Stimulated activated CD8-positive, alpha-beta memory T cell treated with anti-CD3 and anti-CD28 coated beads, Interleukin-12 subunit alpha, Interleukin-12 subunit beta, amount 100 ng/mL, for 24 hours (primary cell): ENCODE results near the gene ADAMTS2.

Experiments
- DNase-seq: peaks from one replicate; pipeline ENCODE4 v3.0.0-alpha.2; 2020; ENCODE audit errors: extremely low read depth

Gene ADAMTS2

DNA sequence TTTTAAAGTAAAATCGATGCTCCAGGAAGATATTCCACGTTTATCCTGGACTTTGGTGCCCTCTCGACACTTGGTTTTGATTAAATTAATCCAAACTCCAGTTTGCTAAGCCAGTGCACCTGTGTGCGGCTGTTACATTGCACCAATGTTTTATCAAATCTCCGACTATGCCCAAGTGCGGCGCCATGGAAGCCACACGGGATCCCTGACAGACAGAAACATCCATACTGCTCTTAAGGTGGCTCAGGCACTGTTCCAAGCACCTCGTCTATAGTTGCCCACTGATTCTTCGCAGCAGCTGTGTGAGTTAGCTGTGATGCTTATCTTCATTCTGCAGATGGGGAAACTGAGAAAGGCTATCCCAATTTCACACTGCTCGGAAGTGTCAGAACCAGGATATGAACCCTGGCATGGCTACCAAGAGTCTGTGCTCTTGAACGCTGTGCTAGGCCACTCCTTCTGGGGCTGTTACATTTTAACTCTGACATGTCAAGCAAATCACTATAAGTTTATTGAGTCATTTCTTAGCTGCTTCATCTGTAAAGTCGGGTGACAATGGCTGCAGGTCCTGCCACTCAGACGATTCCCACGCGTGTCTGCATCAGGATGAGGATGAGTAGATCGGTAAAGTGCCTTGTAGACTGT, 113.0 kb downstream of the ADAMTS2 start:
- DNase-seq: no peak

DNA sequence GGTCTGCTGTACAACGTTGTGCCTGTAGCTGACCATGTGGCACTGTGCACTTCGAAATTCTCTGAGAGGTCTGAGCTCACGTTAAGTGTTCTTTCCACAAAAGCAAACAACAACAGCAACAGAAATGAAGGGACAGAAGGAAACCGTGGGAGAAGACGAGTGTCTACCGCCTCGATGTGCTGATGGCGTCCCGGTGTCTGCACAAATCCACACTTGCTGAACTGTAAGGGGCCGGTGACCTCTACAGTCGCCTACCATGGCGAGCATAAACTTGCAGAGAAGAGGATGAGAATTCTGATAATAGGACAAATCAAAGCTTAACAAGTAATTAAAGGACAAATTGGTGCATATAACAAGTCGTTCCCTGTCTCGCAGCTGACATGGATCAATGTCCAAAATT, 114.0 kb downstream of the ADAMTS2 start:
- no peak for DNase-seq

DNA sequence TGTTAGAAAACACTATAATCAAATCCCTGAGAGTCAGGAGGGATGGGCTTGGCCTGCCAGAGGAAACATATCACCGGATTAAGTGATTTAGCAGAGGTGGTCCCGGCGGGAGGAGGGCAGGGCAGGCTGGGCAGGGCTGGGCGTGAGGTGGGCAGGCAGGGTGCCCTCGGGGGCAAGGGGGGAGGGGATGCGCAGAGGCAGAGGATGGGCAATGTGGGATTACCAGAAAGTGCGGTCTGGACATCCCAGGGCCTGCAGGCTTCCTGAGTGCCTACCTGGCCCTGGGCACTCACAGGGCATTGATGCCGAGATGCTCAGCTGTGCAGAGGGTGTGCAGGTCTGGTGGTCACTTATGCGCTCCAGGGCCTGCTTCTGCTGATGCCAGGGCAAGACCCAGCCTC, 115.2 kb downstream of the ADAMTS2 start:
- DNase-seq: no peak

DNA sequence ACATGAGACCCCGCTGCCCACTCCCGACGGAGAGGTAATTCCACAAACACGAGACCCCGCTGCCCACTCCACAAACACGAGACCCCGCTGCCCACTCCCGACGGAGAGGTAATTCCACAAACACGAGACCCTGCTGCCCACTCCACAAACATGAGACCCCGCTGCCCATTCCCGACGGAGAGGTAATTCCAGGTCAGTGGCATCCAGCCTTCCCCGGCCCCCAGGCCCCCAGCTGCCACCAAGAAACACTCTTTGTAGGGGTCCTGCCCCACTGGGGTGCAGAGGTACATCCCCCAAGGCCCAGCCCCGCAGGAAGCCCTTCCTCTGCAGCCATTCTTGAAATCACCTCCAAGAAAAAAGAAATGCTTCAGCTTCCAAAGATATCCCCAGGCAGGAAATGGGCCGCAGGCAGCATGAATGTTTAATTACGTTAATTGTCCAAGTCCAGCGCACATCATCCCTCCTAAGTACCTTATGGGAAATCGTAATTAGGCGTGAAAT, 115.9 kb downstream of the ADAMTS2 start:
- DNase-seq: no peak

DNA sequence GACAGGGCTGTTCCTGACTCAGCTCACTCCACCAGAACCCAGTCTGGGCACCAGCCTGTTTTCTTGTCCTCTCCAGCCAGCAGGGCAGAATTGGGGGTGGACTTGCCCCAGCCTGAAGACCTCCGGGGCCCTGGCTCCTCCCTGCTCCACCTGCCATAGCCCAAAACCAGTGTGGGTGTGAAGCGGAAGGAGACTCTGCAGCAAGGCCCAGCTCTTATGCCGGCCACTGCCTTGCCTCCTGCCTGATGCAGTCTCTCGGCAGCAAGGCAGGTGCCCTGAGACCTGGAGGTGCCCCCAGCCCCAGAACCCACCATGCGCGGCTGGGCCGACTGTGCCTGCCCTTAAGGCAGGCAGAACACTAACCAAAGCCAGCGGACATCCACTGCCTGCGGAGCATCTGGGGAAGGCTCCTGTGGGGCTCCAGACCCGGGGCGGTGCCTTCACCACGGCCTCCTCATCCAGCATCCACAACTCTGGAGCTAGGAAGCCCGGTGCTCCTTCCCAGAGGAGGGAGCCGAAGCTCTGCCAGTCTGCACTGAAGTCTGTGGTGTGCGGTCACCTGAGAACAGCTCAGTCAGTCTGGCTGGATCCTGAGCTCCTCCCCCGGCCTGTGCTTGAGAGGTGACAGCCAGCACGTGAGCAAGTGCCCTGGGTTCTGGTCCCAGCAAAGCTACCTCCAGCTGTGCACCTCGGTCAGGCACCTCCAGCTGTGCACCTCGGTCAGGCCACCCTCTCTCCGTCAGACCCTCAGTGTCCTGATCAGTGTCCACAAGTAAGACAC, 116.7 kb downstream of the ADAMTS2 start:
- no peak for DNase-seq

DNA sequence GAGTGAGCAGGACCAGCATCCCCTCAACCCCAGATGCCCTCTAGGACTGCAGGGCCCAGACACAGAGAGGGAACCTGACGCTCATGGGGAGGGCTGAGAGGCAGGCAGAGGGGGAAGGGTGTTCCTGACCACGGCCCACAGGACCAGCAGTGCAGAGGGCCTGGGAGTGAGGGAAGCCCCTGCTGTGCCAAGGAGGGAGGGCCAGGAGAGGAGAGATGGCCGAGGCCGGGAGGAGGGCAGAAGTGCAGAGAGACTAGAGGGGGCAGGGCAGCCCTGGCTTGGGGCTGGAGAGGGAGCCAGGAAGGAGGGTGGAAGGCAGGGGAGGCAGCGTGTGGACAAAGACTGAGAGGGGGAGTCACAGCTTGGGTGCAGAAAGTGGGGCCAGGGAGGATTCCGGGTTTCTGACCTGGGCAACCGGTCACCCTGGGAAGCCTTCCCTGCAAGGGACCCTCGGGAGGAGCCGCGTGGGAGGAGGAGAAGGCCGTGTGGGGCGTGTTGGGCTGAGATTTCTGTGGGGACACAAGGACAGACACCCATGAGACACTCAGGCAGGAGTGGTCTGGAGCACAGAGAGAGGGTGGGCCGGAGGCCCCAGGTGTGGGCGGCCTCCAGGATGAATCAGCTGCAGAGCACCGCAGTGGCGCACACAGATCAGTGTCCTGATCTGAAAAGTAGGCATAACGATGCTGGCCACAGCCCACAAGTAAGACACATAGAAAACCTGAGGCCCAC, 117.5 kb downstream of the ADAMTS2 start:
- DNase-seq: no peak

DNA sequence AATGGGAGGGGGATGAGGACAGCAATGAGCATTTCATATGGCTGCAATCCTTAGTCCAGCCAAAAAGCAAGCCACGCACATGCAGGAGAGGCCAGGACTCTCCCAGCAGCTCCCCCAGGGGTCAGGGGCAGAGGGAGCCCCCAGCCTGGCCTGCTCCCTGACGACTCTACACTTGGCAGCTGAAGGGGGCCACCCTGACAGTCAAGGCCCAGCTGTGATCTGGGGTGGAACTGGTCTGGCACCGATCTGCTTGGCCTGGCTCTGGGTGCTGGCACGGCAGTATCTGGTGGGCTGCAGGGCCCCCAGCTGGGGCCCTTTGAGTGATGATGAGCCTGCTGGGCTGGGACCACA, 118.1 kb downstream of the ADAMTS2 start:
- no peak for DNase-seq

DNA sequence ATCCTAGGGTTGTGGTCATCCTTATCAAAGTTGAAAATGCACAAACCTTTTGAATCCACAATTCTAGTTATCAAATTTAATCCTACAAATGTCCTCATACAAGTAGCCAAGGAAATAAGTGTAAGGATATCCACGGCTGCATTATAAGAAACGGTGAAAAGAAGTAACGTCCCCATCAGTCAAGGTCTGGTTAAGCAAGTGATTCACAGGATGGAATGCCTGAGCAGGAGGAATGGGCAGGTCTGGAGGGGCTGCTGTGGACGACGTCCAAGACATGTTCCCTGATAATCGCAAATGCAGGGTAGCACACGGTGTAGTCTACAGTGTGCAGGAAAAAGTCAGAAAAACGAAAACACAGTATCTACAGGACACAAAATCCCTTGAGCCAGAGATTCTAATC, 118.6 kb downstream of the ADAMTS2 start:
- DNase-seq: no peak

DNA sequence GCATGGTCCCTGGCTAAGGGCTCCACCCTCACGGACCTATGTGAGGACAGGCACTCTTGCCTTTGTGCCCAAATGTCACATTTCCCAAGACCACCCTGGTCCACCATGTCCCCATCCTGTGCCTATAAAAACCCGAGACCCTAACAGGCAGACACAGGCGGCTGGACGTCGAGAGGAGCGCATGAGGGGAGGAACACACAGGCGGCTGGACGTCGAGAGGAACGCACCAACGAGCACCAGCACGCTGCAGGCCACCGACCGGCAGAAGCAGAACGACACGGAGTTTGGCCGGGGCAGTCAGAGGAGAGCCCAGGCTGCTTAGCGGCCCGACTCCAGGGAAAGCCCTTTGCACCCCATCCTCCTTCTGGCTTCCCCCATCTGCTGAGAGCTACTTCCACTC, 119.9 kb downstream of the ADAMTS2 start:
- DNase-seq: no peak

DNA sequence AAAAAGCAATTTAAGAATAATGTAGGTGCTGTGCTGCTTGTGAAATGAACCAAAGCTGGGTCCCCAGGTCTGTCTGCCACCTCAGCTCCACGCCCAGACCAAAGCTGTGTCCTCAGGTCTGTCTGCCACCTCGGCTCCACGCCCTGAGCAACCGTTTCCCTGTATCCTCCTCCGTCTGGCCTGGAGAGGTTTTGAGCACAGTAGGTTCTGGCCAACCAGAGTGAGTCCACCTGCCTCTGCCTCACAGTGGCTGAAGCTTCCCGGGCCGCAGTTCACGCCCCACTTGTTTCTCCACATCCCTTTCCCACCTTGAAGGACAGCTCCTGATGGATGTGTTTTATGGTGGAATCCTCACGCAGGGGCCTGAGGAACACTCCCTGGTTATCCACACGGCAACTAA, 120.5 kb downstream of the ADAMTS2 start:
- no peak for DNase-seq

DNA sequence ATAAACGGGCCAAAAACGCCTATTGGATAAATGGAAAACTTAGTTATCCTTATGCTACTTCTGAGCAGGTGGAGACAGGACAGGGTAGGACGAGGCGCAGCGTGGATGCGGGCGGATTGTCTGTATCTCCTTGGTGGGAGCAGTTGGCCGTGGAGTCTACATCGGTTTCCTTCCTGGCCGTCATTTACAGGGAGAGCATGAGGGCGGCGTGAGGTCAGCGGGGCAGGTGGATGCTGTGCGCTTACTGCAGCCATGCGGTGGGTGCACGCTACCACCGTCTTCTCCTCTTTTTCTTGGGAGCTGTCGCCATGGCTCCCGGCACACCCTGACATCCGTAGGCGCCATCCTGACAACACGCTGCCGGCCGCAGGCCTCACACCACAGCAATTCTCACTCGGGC, 121.3 kb downstream of the ADAMTS2 start:
- DNase-seq: no peak

DNA sequence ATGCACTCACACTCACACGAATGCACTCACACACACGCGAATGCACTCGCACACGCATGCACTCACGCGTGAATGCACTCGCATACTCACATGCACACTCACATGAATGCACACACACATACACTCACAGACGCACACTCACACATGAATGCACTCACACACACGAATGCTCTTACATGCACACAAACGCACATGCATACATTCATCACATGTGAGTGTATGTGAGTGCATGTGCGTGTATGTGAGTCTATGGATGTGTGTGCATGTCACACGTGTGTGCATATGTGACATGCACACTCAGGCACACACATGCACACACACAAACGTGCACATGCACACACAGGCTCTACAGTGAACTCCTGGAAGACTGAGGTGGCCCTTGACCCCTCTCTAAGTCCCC, 121.7 kb downstream of the ADAMTS2 start:
- DNase-seq: no peak

DNA sequence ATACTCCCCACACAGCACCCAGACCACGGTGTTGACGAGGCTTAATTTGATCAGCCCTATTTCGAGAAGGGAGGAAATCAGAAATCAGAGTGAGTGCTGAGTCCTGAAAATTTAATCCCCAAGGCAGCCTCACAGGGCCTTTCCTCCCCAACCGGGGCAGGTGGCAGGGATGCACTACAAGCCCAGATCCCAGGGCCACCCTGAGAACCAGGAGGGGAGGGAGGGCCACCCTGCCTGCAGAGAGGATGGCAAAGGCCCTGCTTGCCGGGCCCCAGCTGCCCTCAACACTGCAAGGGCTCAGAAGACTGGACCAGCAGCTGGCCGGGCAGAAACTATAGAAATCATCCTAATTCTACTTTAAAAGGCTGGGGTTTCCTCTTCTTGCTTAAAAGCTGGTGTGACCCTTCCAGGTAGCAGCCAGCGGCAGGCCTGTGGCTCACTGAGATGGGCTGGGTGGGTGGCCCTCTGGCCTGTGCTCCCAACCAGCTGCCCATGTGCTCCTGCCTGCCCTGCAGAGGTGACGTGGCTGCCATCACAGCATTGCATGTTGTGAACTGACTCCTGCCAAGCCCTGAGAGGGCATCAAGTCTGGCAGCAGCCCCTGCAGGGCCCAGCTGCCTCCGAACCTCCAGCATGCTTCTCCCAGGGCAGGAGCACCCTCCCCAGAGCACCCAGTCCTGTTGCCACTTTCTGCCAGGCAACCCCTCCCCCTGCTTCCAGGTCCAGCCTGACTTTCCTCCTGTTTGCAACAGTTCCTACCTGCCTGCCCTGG, 122.8 kb downstream of the ADAMTS2 start:
- no peak for DNase-seq

DNA sequence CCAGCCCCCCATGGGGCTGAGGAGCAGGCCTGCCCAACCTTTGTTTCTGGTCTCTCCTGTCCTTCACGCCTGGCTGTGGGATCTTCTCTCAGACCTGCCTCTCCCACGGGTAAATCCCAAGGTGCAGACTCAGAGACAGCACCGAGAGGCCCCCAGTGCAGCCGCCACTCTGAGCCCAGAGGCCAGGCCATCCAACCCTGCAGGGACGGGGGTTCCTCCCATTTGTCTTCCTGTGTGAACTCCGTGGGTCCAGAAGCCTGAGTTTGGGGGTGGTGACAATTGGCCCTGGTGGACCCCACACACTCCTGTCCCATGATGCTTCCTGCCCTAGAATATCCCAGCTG, 123.4 kb downstream of the ADAMTS2 start:
- DNase-seq: no peak

DNA sequence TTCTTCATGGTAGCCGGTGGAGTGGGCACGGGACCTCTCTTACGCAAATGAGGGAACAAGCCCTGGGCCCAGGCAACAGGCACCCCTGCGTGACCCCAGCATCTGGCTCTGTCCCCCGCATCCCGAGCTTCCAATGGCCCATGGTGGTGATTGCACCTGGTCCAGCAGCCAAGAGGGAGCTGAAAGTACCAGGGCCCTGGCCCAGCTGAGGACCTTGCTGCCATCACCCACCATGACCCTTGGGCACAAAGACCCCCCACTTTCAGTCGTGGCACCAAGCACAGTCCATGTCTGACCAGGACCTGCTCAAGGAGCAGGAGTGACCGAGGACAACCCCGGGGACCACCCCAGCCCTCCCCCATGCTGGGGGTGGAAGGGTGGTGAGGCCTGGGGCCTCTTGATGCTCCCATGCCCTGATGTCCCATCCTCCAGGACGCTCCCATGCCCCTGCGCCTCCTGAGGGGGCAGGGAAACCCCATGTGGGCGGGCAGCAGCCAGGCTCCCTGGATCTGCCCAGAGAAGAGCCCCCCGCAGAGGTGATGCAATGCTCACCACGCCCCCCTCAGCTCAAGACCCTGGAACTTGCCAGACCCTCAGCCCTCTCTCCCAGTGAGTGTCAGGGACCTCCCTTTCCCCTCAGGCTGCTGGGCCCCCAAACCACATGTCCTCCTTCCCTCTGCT, 123.9 kb downstream of the ADAMTS2 start:
- no peak for DNase-seq

DNA sequence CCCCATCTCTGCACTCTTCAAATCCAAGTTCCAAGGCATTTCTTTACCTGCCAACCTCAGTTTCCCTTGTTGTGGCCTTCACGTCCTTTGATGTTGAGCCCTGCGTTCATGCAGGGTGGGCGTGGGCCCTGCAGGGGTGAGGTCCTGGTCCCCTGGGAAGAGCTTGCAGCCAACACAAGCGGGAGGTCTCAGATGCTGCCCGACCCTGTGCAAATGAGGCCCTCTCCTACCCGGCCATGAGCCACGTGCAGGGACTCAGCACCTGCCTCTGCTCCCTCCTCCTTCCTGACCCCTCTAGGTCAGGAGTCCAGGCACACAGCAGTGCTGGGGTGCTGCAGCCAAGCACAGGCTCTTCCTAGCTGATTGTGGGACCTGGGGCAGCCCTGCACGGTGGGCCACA, 124.5 kb downstream of the ADAMTS2 start:
- no peak for DNase-seq

DNA sequence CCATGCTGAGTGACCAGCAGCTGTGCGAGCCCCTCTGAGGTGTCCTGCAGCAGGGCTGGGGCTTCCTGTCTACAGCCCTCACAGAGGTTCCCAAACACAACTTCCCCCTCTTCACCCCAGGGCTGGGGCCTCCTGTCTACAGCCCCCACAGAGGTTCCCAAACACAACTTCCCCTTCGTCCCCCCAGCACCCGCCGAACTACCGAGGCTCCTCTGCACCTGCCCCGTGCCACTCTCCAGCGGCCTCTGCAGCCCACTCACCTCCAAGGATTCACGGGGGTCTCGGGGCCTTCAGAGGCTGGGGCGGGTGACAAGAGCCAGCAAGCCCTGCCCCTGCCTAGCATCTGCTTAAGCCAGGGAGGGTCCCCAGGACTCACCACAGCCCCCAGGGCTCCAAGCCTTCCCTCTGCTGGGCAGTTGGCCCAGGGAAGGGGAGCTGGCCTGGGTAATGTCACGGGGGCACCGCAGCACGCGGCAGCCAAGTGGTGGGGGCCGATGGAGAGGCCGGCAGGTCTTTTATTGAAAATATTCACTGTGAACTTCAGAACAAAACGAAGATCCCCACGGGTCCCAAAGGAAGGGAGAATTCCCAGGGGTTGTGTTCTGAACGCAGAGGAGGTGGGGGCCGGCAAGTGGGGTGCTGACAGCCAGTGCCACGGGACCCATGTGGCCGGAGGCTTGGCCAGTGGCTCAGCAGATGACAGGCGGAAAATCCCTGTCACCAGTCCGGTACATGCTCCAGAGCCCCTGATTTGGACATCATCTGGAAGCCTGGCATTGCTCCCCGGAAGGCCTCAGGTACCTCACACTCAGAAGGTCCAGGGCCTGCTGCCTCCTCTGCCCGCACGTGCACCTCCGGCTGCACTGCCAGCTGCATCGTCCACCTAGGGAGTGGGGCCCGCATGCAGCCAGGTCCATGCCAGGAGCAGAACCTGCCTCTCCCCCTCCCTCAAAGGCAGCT, 125.3 kb downstream of the ADAMTS2 start:
- DNase-seq: no peak

DNA sequence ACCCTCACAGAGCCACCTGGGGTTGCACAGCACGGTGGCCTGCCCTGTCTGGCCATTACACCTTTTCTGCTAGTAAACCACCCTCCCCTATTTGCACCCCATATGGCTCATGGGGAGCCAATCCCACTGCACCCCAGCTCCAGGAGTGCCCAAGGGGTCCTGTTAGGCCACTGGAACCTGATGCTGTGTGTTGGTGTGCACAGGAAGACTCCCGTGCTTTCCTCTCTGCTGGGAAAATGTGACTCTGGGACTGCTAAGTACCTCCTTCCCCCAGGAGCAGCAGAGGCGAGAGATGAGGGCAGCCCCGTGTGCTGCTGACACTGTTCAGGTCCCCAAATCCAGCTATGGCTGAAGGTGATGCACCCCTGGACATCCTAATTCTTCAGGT, 126.3 kb downstream of the ADAMTS2 start:
- no peak for DNase-seq

DNA sequence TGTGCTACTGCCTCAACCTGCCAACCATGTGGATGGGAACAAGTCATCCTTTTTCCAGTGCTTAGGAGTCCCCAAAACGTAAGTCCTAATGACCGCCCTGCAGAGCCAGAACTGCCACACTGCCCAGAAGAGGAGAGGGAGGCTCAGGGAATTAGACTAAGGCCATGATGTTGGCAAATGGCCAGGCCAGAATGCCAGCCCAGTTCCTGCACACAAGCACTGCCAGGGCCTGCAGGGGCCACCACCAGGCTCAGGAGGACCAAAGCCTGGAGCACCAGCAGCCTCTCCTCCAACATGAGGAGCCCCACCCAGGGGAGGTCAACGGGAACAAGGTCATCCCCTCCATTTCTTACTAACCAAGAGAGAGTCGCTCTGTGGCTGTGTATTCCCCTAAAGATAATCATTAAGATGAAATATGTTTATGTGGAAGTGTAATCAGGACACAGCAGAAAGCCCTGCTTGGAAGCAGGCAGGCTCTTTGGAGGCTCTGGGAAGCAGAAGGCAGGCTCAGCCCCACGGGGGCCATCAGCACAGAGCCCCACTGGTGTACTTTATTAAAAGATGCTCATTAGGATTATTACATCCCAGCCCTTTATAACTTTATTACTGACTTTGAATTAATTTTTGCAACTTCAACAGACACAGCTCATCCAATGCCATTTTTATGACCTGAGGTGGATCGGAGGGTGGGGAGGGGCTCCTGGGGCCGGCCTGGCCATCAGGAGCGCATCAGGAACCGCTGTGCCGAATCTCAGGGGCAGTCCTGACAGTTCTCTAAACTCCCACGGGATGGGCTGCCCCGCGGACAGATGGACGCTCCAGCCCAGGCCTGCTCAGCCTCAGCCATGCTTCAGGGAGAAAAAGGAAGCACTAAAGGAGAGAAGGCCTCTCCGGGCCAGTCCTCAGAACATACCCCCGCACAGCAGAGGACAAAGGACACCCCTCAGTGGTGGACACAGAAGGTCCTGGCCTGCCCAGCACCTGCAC, 127.0 kb downstream of the ADAMTS2 start:
- DNase-seq: no peak
